Tibial nerve (tissue), 3 donors: ENCODE data around the gene DAD1.

Source experiments
- POLR2A ChIP-seq, 2 donors: fragments of 450-650 bp; IDR thresholded peaks; one replicate each; pipeline ENCODE4 v1.6.1; 2017; ENCODE audit warnings: antibody characterized with exemption in 2 of 2, mild to moderate bottlenecking in 2 of 2, moderate library complexity in 2 of 2
- TF ChIP-seq, protein P1 (sequence below), 5 experiments: fragments of 200-600 bp in 3 of 5; fragments of 450-650 bp in 2 of 5; sonication (generic) in 3 of 5; IDR thresholded peaks; one replicate each; pipeline ENCODE4 v1.5.1; 2016 to 2019; ENCODE audit warnings: antibody characterized with exemption in 5 of 5, mild to moderate bottlenecking in 3 of 5, moderate library complexity in 2 of 5

GRCh38 chr14:22515929-22516328 lies 73.1 kb downstream of the DAD1 start:
- TF ChIP-seq, protein P1, sequence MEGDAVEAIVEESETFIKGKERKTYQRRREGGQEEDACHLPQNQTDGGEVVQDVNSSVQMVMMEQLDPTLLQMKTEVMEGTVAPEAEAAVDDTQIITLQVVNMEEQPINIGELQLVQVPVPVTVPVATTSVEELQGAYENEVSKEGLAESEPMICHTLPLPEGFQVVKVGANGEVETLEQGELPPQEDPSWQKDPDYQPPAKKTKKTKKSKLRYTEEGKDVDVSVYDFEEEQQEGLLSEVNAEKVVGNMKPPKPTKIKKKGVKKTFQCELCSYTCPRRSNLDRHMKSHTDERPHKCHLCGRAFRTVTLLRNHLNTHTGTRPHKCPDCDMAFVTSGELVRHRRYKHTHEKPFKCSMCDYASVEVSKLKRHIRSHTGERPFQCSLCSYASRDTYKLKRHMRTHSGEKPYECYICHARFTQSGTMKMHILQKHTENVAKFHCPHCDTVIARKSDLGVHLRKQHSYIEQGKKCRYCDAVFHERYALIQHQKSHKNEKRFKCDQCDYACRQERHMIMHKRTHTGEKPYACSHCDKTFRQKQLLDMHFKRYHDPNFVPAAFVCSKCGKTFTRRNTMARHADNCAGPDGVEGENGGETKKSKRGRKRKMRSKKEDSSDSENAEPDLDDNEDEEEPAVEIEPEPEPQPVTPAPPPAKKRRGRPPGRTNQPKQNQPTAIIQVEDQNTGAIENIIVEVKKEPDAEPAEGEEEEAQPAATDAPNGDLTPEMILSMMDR (IDR thresholded peaks at IDR 0.05): no peak
- TF ChIP-seq POLR2A (IDR thresholded peaks at IDR 0.05): no peak
